PC-3 (cell line): ENCODE results near the gene RTKN2.

ENCODE experiments used
- CTCF ChIP-seq: fragments of 300-600 bp; sonication (generic); conservative IDR thresholded peaks from 2 replicates; pipeline ENCODE4 v1.5.1; 2017; ENCODE audit warnings: antibody characterized with exemption, low read depth, mild to moderate bottlenecking, low read length
- EZH2 ChIP-seq: fragments of 300-600 bp; sonication (generic); IDR thresholded peaks from one replicate; pipeline ENCODE4 v1.6.1; 2017; ENCODE audit warnings: antibody characterized with exemption, mild to moderate bottlenecking, low read length; ENCODE audit not compliant: unreplicated experiment

GRCh38 chr10:62225362-62225761, 43.3 kb downstream of the RTKN2 start:
- TF ChIP-seq CTCF, result no peak
- TF ChIP-seq EZH2, result no peak
